Smooth muscle cell (in vitro differentiated cells): ENCODE results near the gene ATXN7L2. TPM values are rescaled to one million over a fixed set of nuclear protein-coding genes. Genes with fewer than 3 reads are reported as not detected.

ENCODE experiments used
- DNase-seq: peaks from one replicate; lab custom pipeline; 2025; ENCODE audit not compliant: unreplicated experiment; lab: John Stamatoyannopoulos, UW
- H2AFZ ChIP-seq: fragments of 200-600 bp; sonication (generic); 2 replicates; pipeline ENCODE4 v1.6.0; 2016; ENCODE audit warnings: antibody characterized with exemption, low read depth, mild to moderate bottlenecking
- H3F3A ChIP-seq: fragments of 200-600 bp; sonication (generic); 2 replicates; pipeline ENCODE4 v1.6.0; 2017; ENCODE audit warnings: antibody characterized with exemption, low read depth
- H3K27ac ChIP-seq: fragments of 200-600 bp; sonication (generic); 2 replicates; pipeline ENCODE4 v1.5.1; 2016; ENCODE audit warnings: low read depth, mild to moderate bottlenecking
- H3K27me3 ChIP-seq: fragments of 200-600 bp; sonication (generic); 2 replicates; pipeline ENCODE4 v1.6.1; 2016; ENCODE audit warnings: low read depth, mild to moderate bottlenecking
- H3K36me3 ChIP-seq: fragments of 200-600 bp; sonication (generic); 2 replicates; pipeline ENCODE4 v1.5.1; 2016; ENCODE audit warnings: low read depth
- H3K4me1 ChIP-seq: fragments of 200-600 bp; sonication (generic); 2 replicates; pipeline ENCODE4 v1.5.1; 2016; ENCODE audit warnings: low read depth
- H3K4me2 ChIP-seq: fragments of 200-600 bp; sonication (generic); 2 replicates; pipeline ENCODE4 v1.6.0; 2016; ENCODE audit warnings: mild to moderate bottlenecking
- H3K4me3 ChIP-seq: fragments of 200-600 bp; sonication (generic); 2 replicates; pipeline ENCODE4 v1.5.1; 2016; ENCODE audit warnings: mild to moderate bottlenecking
- H3K79me2 ChIP-seq: fragments of 200-600 bp; sonication (generic); 2 replicates; pipeline ENCODE4 v1.6.0; 2016; ENCODE audit warnings: low read depth, mild to moderate bottlenecking
- H3K9ac ChIP-seq: fragments of 200-600 bp; sonication (generic); 2 replicates; pipeline ENCODE4 v1.6.0; 2016; ENCODE audit warnings: low read depth
- H3K9me3 ChIP-seq: fragments of 200-600 bp; sonication (generic); replicated peaks from 2 replicates; pipeline ENCODE4 v1.5.1; 2016; ENCODE audit warnings: low read depth
- H4K20me1 ChIP-seq: fragments of 200-600 bp; sonication (generic); 2 replicates; pipeline ENCODE4 v1.6.0; 2016; ENCODE audit warnings: low read depth
- CTCF ChIP-seq: fragments of 200-600 bp; sonication (generic); IDR thresholded peaks from 2 replicates; pipeline ENCODE4 v1.5.1; 2017; ENCODE audit warnings: borderline replicate concordance, mild to moderate bottlenecking, antibody characterized with exemption; ENCODE audit not compliant: insufficient read depth, poor library complexity, severe bottlenecking
- WGBS: methylation state at CpG from one replicate; pipeline ENCODE4 v1.1.7; 2016; ENCODE audit warnings: low lambda C conversion rate; 5-methylcytosine and 5-hydroxymethylcytosine counted together
- polyA plus RNA-seq: library from polyadenylated mRNA; unstranded; fragments of >200 nt; fragmentation: Nextera tagmentation; extraction: Ambion mirVana; gene quantifications from 2 replicates; pipeline ENCODE4 v1.2.1, GENCODE V29; 2016
- total RNA-seq: library from RNA; depleted of rRNA; stranded (reverse); fragments of >200 nt; gene quantifications from 2 replicates; pipeline ENCODE4 v1.2.3, GENCODE V29; 2014

ATXN7L2 gene
- total and polyA plus RNA-seq, 2 experiments from 2014 or later: 1.9 to 6.2 TPM

GRCh38 chr1:109527098-109527811, 43.5 kb downstream of the ATXN7L2 start:
- H3K9me3 ChIP-seq: no peaks in the 10 kb centered on the region
- TF ChIP-seq CTCF: no peak
- 85% methylated on average over 14 of the region's 14 CpGs for WGBS
- no peaks in the 10 kb centered on the region for H3K79me2 ChIP-seq
- DNase-seq: no peak
- H3K27ac ChIP-seq: no peak overlapping the region
- no peak overlapping the region for H2AFZ ChIP-seq
- H3F3A ChIP-seq: no peaks in the 10 kb centered on the region
- H3K4me1 ChIP-seq: no peaks in the 10 kb centered on the region
- H3K4me2 ChIP-seq: no peak overlapping the region
- no peak overlapping the region for H3K4me3 ChIP-seq
- no peaks in the 10 kb centered on the region for H3K36me3 ChIP-seq
- peaks cover 7% of the 10 kb centered on the region for H3K27me3 ChIP-seq
- no peak overlapping the region for H3K9ac ChIP-seq
- H4K20me1 ChIP-seq: no peaks in the 10 kb centered on the region

- H3K4me2 ChIP-seq: no peak overlapping the region
- 85% methylated on average over 9 of the region's 9 CpGs for WGBS
- H3K4me3 ChIP-seq: no peak overlapping the region
- H3K9me3 ChIP-seq: no peaks in the 10 kb centered on the region
- no peaks in the 10 kb centered on the region for H4K20me1 ChIP-seq
- H3F3A ChIP-seq: no peaks in the 10 kb centered on the region
- no peak for DNase-seq
- H2AFZ ChIP-seq: no peak overlapping the region
- no peak for TF ChIP-seq CTCF
- no peaks in the 10 kb centered on the region for H3K36me3 ChIP-seq
- no peak overlapping the region for H3K27ac ChIP-seq
- H3K79me2 ChIP-seq: no peaks in the 10 kb centered on the region
- peaks cover 7% of the 10 kb centered on the region for H3K27me3 ChIP-seq
- H3K9ac ChIP-seq: no peak overlapping the region
- H3K4me1 ChIP-seq: no peaks in the 10 kb centered on the region
Measured at GRCh38 chr1:109527846-109528695, 44.4 kb downstream of the ATXN7L2 start.

DNA sequence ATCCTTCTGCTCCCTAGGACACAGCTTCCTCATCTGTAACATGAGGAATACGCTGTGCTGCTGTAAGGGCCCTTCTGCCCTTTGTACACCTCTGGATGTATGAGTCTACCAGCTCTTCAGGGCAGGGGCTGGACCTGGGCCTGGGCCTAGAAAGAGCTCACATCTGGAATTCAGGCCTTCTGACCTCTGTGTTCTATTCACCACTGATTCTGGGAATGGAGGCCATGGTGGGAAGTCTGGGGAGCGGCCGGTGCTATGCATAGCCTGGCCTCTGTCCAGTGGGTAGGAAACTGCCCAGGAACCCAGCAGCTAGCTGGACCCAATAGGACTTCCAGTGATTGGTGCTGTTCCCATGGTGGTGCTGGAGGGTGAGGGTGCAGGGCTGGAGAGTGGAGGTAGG, 45.0 kb downstream of the ATXN7L2 start:
- Histone ChIP-seq H2AFZ (no peak overlapping the region), H3K27ac (no peak overlapping the region), H3K4me1 (no peaks in the 10 kb centered on the region), H3K4me3 (no peak overlapping the region), H3K4me2 (no peak overlapping the region), H4K20me1 (no peaks in the 10 kb centered on the region), H3K27me3 (peaks cover 7% of the 10 kb centered on the region), H3K9me3 (no peaks in the 10 kb centered on the region), H3K79me2 (no peaks in the 10 kb centered on the region), H3K9ac (no peak overlapping the region), H3K36me3 (no peaks in the 10 kb centered on the region), H3F3A (no peaks in the 10 kb centered on the region)
- WGBS: 97% methylated on average over 3 of the region's 3 CpGs
- no peak for TF ChIP-seq CTCF
- DNase-seq: no peak
